Prostate gland (tissue), 2 donors: ENCODE results near the gene LETMD1.
"Not testable (repeated sequence)": the region's sequence is repeated elsewhere in the genome, so short reads cannot be mapped to it uniquely, and the experiment has no call there.

Source experiments
- POLR2A ChIP-seq: fragments of 450-650 bp; IDR thresholded peaks from one replicate; pipeline ENCODE4 v1.6.1; 2016; ENCODE audit warnings: antibody characterized with exemption, mild to moderate bottlenecking
- TF ChIP-seq, protein P1 (sequence below), 4 experiments: fragments of 200-600 bp in 2 of 4; fragments of 450-650 bp in 2 of 4; sonication (generic) in 2 of 4; IDR thresholded peaks; 1 replicate in 3 of 4; 2 replicates in 1 of 4; pipeline ENCODE4 v1.5.1; 2016 to 2019; ENCODE audit warnings: antibody characterized with exemption in 4 of 4, mild to moderate bottlenecking in 2 of 4, moderate library complexity in 2 of 4

DNA sequence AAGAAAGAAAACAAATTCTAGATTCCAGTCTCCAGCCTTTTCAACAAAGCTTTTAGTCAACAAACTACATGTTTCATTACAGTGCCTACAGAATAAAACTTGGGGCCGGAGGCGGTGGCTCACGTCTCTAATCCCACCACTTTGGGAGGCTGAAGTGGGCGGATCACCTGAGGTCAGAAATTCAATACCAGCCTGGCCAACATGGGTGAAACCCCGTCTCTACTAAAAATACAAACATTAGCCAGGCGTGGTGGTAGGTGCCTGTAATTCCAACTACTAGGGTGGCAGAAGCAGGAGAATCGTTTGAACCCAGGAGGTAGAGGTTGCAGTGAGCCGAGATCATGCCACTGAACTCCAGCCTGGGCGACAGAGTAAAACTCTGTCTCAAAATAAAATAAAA, 33.7 kb upstream of the LETMD1 start:
- TF ChIP-seq POLR2A: not testable (repeated sequence)
- TF ChIP-seq, protein P1, sequence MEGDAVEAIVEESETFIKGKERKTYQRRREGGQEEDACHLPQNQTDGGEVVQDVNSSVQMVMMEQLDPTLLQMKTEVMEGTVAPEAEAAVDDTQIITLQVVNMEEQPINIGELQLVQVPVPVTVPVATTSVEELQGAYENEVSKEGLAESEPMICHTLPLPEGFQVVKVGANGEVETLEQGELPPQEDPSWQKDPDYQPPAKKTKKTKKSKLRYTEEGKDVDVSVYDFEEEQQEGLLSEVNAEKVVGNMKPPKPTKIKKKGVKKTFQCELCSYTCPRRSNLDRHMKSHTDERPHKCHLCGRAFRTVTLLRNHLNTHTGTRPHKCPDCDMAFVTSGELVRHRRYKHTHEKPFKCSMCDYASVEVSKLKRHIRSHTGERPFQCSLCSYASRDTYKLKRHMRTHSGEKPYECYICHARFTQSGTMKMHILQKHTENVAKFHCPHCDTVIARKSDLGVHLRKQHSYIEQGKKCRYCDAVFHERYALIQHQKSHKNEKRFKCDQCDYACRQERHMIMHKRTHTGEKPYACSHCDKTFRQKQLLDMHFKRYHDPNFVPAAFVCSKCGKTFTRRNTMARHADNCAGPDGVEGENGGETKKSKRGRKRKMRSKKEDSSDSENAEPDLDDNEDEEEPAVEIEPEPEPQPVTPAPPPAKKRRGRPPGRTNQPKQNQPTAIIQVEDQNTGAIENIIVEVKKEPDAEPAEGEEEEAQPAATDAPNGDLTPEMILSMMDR (IDR thresholded peaks at IDR 0.05): not testable (repeated sequence)
